ENCODE results near the gene HDAC9. TPM values are rescaled to one million over a fixed set of nuclear protein-coding genes. Genes with fewer than 3 reads are reported as not detected.

The HDAC9 gene
- polyA plus RNA-seq, 1 of the 3 experiments (the other 2 are of a cell fraction) = 11.6 TPM

GRCh38 chr7:18552316-18552916, 56.9 kb downstream of the HDAC9 start (continued):
- TF ChIP-seq CTCF (IDR thresholded peaks at IDR 0.05) (no peak), GABPA (IDR thresholded peaks at IDR 0.05; ENCODE audit: low read depth) (no peak)

GRCh38 chr7:18552943-18553604, 57.5 kb downstream of the HDAC9 start:
- Histone ChIP-seq H3K79me2 (ENCODE audit: insufficient read depth) (peaks cover 47% of the 10 kb centered on the region), H3F3A (replicated peaks; ENCODE audit: insufficient read depth) (peaks cover 34% of the 10 kb centered on the region), H3K27ac (ENCODE audit: low read depth in 2 of 2, low read length in 1 of 2) (peak overlapping the region; percentile 38 to 69), H3K9ac (peak overlapping the region; percentile 15; the same call in 1 of the 2 replicates), H3K36me3 (replicated peaks in 1 of 2; ENCODE audit: control insufficient read depth in 1 of 2, insufficient read depth in 2 of 2, low read length in 1 of 2) (peaks cover 4 to 20% of the 10 kb centered on the region in 2 experiments), H4K20me1 (ENCODE audit: insufficient read depth) (no peaks in the 10 kb centered on the region), H3K9me3 (no peaks in the 10 kb centered on the region), H3K4me1 (ENCODE audit: control insufficient read depth in 1 of 2, insufficient read depth in 2 of 2, low read depth in 1 of 2, low read length in 1 of 2) (peaks cover 36 to 62% of the 10 kb centered on the region in 2 experiments), H2AFZ (ENCODE audit: low read depth) (peak overlapping the region; percentile 45), H3K27me3 (ENCODE audit: insufficient read depth) (no peaks in the 10 kb centered on the region), H3K9me2 (no peaks in the 10 kb centered on the region), H3K4me2 (peak overlapping the region; percentile 48; the same call in 1 of the 2 replicates), H3K4me3 (ENCODE audit: low read depth in 2 of 2, low read length in 1 of 2) (no peak overlapping the region)
- peak; percentile 41 for DNase-seq
- POLR2A ChIA-PET = interaction anchor here (1.2 kb wide), 1 partner anchor 57 kb away, joined by 4 read pairs; the partner anchor contains the start of gene HDAC9
- 64% methylated on average over 8 of the region's 8 CpGs for WGBS (ENCODE audit: low lambda C conversion rate)
- TF ChIP-seq PBX3 (IDR thresholded peaks at IDR 0.05) (no peak), TEAD4 (IDR thresholded peaks at IDR 0.05; ENCODE audit: borderline replicate concordance, insufficient read depth) (no peak), SIN3A (IDR thresholded peaks at IDR 0.05; ENCODE audit: borderline replicate concordance, low read depth, low read length) (no peak), GATA2 (CRISPR knock-in tag; IDR thresholded peaks at IDR 0.05) (no peak), GABPA (IDR thresholded peaks at IDR 0.05; ENCODE audit: low read depth) (no peak), TAF1 (IDR thresholded peaks at IDR 0.05; ENCODE audit: borderline replicate concordance, low read depth, low read length) (no peak)
- CTCF ChIA-PET = interaction anchor here (0.8 to 1.6 kb wide), 8 partner anchors 17 to 195 kb away, joined by 3 to 4 read pairs (median 3); no protein-coding TSS in a partner anchor

- H3K9me3 ChIP-seq = no peaks in the 10 kb centered on the region
- H3K36me3 ChIP-seq (replicated peaks in 1 of 2; ENCODE audit: control insufficient read depth in 1 of 2, insufficient read depth in 2 of 2, low read length in 1 of 2) = peaks cover under 1 to 14% of the 10 kb centered on the region in 2 experiments
- H3K27ac ChIP-seq (ENCODE audit: low read depth in 2 of 2, low read length in 1 of 2) = peak overlapping the region; percentile 38 to 69; a peak in 3 of 4 replicates
- peak overlapping the region; percentile 48; the same call in 1 of the 2 replicates for H3K4me2 ChIP-seq
- no peaks in the 10 kb centered on the region for H4K20me1 ChIP-seq (ENCODE audit: insufficient read depth)
- H3K4me3 ChIP-seq (ENCODE audit: low read depth in 2 of 2, low read length in 1 of 2) = no peak overlapping the region
- peaks cover 36 to 67% of the 10 kb centered on the region in 2 experiments for H3K4me1 ChIP-seq (ENCODE audit: control insufficient read depth in 1 of 2, insufficient read depth in 2 of 2, low read depth in 1 of 2, low read length in 1 of 2)
- 52% methylated on average over 3 of the region's 3 CpGs for WGBS (ENCODE audit: low lambda C conversion rate)
- ChIA-PET POLR2A (no interaction called here), CTCF (interaction anchor here (1.0 to 1.1 kb wide), 2 partner anchors 16 to 57 kb away, joined by 3 read pairs; no protein-coding TSS in a partner anchor)
- H3F3A ChIP-seq (replicated peaks; ENCODE audit: insufficient read depth) = peaks cover 34% of the 10 kb centered on the region
- H2AFZ ChIP-seq (ENCODE audit: low read depth) = peak overlapping the region; percentile 45; the same call in 1 of the 2 replicates
- H3K79me2 ChIP-seq (ENCODE audit: insufficient read depth) = peaks cover 52% of the 10 kb centered on the region
- peak; percentile 47 for DNase-seq
- TF ChIP-seq GATA2 (CRISPR knock-in tag; IDR thresholded peaks at IDR 0.05) (peak; percentile 82), ELF1 (IDR thresholded peaks at IDR 0.05) (no peak), RAD21 (IDR thresholded peaks at IDR 0.05; ENCODE audit: low read length) (no peak), NRF1 (IDR thresholded peaks at IDR 0.05; ENCODE audit: low read depth, low read length) (no peak), SMC3 (IDR thresholded peaks at IDR 0.05; ENCODE audit: low read depth, low read length) (no peak), EP300 (IDR thresholded peaks at IDR 0.05; ENCODE audit: borderline replicate concordance in 1 of 2, low read depth in 1 of 2, low read length in 1 of 2) (peak in 1 of 2 experiments; percentile 62; a peak in 1 of 4 replicates), MXI1 (IDR thresholded peaks at IDR 0.05; ENCODE audit: low read depth, low read length) (no peak), CHD2 (IDR thresholded peaks at IDR 0.05; ENCODE audit: low read length, partially characterized antibody) (peak; percentile 24), RCOR1 (IDR thresholded peaks at IDR 0.05; ENCODE audit: low read length) (peak; percentile 34; the same call in 1 of the 2 replicates), RXRA (IDR thresholded peaks at IDR 0.05; ENCODE audit: borderline replicate concordance, low read depth) (no peak), FOXJ3 (CRISPR knock-in tag; IDR thresholded peaks at IDR 0.05) (peak; percentile 53; the same call in 1 of the 2 replicates), YY1 (IDR thresholded peaks at IDR 0.05; ENCODE audit: low read depth) (no peak)
- H3K27me3 ChIP-seq (ENCODE audit: insufficient read depth) = no peaks in the 10 kb centered on the region
- no peaks in the 10 kb centered on the region for H3K9me2 ChIP-seq
- H3K9ac ChIP-seq = peak overlapping the region; percentile 15; the same call in 1 of the 2 replicates
Observed at GRCh38 chr7:18553605-18554003, 58.1 kb downstream of the HDAC9 start.

All from SK-N-SH (cell line).